ENCODE data around the gene SLC27A6. TPM values are rescaled to one million over a fixed set of nuclear protein-coding genes. Genes with fewer than 3 reads are reported as not detected.

Gene SLC27A6
- total and polyA plus RNA-seq, 2 experiments from 2014 or later = 2.0 to 4.8 TPM

- H3K4me1 ChIP-seq (ENCODE audit: insufficient read depth) = no peaks in the 10 kb centered on the region
- TF ChIP-seq CTCF (conservative IDR thresholded peaks at IDR 0.05; ENCODE audit: low read depth in 2 of 2) (peak; percentile 16 to 38; a peak in 1 of 4 replicates), REST (IDR thresholded peaks at IDR 0.05; ENCODE audit: unreplicated experiment) (no peak), EZH2phosphoT487 (IDR thresholded peaks at IDR 0.05; ENCODE audit: unreplicated experiment) (no peak), STAT1 (IDR thresholded peaks at IDR 0.05; ENCODE audit: unreplicated experiment) (no peak), ZNF462 (CRISPR knock-in tag; IDR thresholded peaks at IDR 0.05) (no peak), ZNF331 (CRISPR knock-in tag; IDR thresholded peaks at IDR 0.05; ENCODE audit: low read depth) (no peak)
- Mint-ChIP-seq H3K9me3 (0 out of 3 replicates have a peak, but pooled peaks cover 2% of the 10 kb centered on the region), H3K4me3 (peak overlapping the region; percentile 72), H3K4me1 (peaks cover 13% of the 10 kb centered on the region), H3K36me3 (ENCODE audit: low read depth) (0 out of 3 replicates have a peak, but pooled peaks cover under 1% of the 10 kb centered on the region), H3K27ac (no peak overlapping the region), H3K27me3 (ENCODE audit: insufficient read depth, low read depth, poor library complexity) (peaks cover 23% of the 10 kb centered on the region)
- H3K4me3 ChIP-seq = peak overlapping the region; percentile 86; the same call in 1 of the 2 replicates
- ATAC-seq (peak; percentile 60), DNase-seq (ENCODE audit: low spot score) (peak; percentile 46)
- no peak overlapping the region for H3K27ac ChIP-seq (ENCODE audit: low read depth)
- no peaks in the 10 kb centered on the region for H4K20me1 ChIP-seq (replicated peaks; ENCODE audit: insufficient read depth)
- H2AFZ ChIP-seq = peak overlapping the region; percentile 99; the same call in 1 of the 2 replicates
- no peaks in the 10 kb centered on the region for H3K79me2 ChIP-seq (replicated peaks; ENCODE audit: insufficient read depth)
- no peaks in the 10 kb centered on the region for H3K36me3 ChIP-seq (ENCODE audit: insufficient read depth)
- H3K4me2 ChIP-seq = peak overlapping the region; percentile 95
- H3K9me2 ChIP-seq (ENCODE audit: insufficient read depth) = peaks cover 3% of the 10 kb centered on the region; the same call in 1 of the 2 replicates
- H3K27me3 ChIP-seq (ENCODE audit: insufficient read depth) = peaks cover 33% of the 10 kb centered on the region
- no peaks in the 10 kb centered on the region for H3F3A ChIP-seq (replicated peaks; ENCODE audit: low read depth)
Measured at GRCh38 chr5:128966375-128966774, 1.1 kb downstream of the SLC27A6 start.

Data from GM23338 (cell line).